Omental fat pad (tissue), 4 donors: Measurements from ENCODE around the gene RAX2. TPM values are rescaled to one million over a fixed set of nuclear protein-coding genes. Genes with fewer than 3 reads are reported as not detected.

Source experiments
- ATAC-seq: fragments of 150-250 bp; one replicate; pipeline ENCODE4 v1.9.1; 2016; ENCODE audit warnings: mild to moderate bottlenecking, moderate library complexity; ENCODE audit not compliant: low FRiP score
- DNase-seq: peaks from one replicate; pipeline ENCODE4 v3.0.0-alpha.2; 2019; ENCODE audit warnings: low spot score
- CTCF ChIP-seq, 3 donors: fragments of 450-650 bp; IDR thresholded peaks; one replicate each; pipeline ENCODE4 v1.5.1; 2016 to 2017; ENCODE audit warnings: antibody characterized with exemption in 3 of 3, mild to moderate bottlenecking in 3 of 3, moderate library complexity in 2 of 3
- total RNA-seq, 4 donors: library from RNA; depleted of rRNA; stranded (reverse); fragments of >200 nt; gene quantifications; one replicate each; pipeline ENCODE4 v1.1.0, GENCODE V29; 2016

Gene RAX2
- total RNA-seq, 4 donors from 2014 or later, result 0.19 TPM; not detected in 3

DNA sequence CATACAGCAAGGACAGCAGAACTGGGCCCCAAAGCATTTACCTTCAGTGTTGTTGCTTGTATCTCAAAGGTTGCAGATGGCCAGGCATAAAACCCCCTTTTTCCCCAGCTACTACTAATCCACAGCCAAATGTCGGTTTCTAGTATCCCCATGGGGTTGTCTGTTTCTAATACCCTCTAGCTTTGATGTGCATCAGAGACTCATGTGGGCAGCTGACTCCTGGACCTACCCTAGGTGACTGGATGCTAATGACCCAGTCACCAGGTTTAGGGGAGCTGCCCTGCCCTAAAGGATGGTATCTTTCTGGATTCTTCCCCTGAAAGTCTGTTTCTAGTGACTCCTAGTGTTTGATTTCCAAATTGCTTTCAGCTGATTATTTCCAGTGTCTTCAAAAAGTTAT lies 39.9 kb downstream of the RAX2 start:
- no peak for ATAC-seq
- no peak for TF ChIP-seq CTCF (IDR thresholded peaks at IDR 0.05)
- DNase-seq, result no peak

DNA sequence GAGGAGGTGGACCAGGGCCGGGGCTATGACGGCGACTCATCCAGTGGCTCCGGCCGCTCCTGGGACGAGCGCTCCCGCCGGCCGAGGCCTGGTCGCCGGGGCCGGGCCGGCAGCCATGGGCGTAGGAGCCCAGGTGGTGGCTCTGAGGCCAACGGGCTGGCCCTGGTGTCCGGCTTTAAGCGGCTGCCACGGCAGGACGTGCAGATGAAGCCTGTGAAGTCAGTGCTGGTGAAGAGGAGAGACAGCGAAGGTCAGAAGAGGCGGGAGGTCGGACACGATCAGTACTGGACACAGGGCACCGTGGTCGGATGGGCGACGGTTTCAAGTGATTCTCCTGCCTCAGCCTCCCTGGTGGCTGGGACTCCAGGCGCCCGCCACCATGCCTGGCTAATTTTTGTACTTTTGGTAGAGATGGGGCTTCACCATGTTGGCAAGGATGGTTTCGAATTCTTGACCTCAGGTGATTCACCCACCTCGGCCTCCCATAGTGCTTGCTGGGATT lies 41.5 kb downstream of the RAX2 start:
- no peak for TF ChIP-seq CTCF (IDR thresholded peaks at IDR 0.05)
- no peak for DNase-seq
- ATAC-seq, result no peak

DNA sequence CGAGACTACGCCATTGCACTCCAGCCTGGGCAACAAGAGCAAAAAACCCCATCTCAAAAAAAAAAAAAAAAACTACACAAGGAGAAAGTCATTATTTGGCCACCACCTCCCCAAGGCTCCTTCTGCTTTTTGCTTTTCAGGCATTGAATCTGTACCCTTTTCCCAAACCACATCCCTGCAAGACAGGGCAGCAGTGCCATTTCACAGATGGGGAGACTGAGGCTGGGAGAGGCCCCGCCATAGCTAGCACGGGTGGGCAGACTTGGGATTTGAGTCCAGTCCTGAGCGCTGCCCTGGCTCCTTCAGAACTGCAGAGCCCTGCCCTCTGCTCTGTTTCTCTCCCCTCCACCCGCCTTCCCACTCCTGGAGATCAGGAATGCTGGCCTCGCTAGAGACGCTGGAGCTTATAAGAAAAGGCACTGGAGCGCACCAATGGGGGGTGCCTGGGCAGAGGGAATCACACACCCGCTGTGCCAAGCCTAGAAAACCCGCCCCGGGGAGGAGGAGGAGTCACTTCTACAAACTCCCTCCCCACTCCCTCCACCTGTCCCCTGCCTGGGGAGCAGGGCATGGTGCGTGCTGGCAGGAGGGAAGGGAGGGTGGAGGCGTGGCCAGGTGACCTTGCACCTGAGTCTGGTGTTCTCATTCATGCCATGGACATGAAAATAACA lies 46.3 kb downstream of the RAX2 start:
- DNase-seq (no peak), ATAC-seq (no peak)
- no peak for TF ChIP-seq CTCF (IDR thresholded peaks at IDR 0.05)

DNA sequence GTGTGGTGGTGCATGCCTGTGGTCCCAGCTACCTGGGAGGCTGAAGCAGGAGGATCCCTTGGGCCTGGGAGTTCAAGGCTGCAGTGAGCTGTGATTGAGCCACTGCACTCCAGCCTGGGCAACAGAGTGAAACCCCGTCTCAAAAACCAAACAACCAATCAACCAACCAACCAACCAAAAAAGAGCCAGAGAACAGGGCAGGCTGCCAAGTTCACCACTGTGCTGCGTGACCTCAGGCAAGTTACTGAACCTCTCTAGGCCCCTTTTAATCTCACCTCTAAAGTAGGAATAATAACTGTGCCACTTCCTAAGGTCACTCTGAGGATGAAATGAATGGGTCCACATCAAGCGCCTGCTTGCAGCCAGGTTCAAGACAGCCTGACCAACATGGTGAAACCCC lies 46.9 kb downstream of the RAX2 start:
- no peak for TF ChIP-seq CTCF (IDR thresholded peaks at IDR 0.05)
- no peak for DNase-seq
- ATAC-seq, result no peak

- DNase-seq (no peak), ATAC-seq (no peak)
- TF ChIP-seq CTCF (IDR thresholded peaks at IDR 0.05), result no peak
Measured at GRCh38 chr19:3723883-3724282, 48.1 kb downstream of the RAX2 start.

- ATAC-seq, result no peak
- no peak for DNase-seq
- TF ChIP-seq CTCF (IDR thresholded peaks at IDR 0.05), result no peak
Measured at GRCh38 chr19:3723110-3723488, 48.9 kb downstream of the RAX2 start.

GRCh38 chr19:3722443-3723109 lies 49.5 kb downstream of the RAX2 start:
- DNase-seq (no peak), ATAC-seq (no peak)
- no peak for TF ChIP-seq CTCF (IDR thresholded peaks at IDR 0.05)
